Chondrocyte (in vitro differentiated cells): Measurements from ENCODE around the gene TBC1D30. TPM values are rescaled to one million over a fixed set of nuclear protein-coding genes. Genes with fewer than 3 reads are reported as not detected.

Experiments
- DNase-seq: peaks from one replicate; pipeline ENCODE4 v3.0.0; 2021; ENCODE audit warnings: mixed read lengths, low spot score
- H3K27ac Mint-ChIP-seq: one replicate; pipeline ENCODE4 v1.8.0; 2021; ENCODE audit warnings: mild to moderate bottlenecking, moderate library complexity, mixed read lengths; ENCODE audit not compliant: unreplicated experiment
- H3K27me3 Mint-ChIP-seq: 2 replicates; pipeline ENCODE4 v1.8.0; 2021; ENCODE audit warnings: low read depth, mixed read lengths
- H3K36me3 Mint-ChIP-seq: 2 replicates; pipeline ENCODE4 v1.8.0; 2021; ENCODE audit warnings: low read depth, mixed read lengths
- H3K4me1 Mint-ChIP-seq: 2 replicates; pipeline ENCODE4 v1.8.0; 2021; ENCODE audit warnings: low read depth, mild to moderate bottlenecking, mixed read lengths
- H3K4me3 Mint-ChIP-seq: one replicate; pipeline ENCODE4 v1.8.0; 2021; ENCODE audit warnings: mild to moderate bottlenecking, moderate library complexity, mixed read lengths; ENCODE audit not compliant: unreplicated experiment
- H3K9me3 Mint-ChIP-seq: 2 replicates; pipeline ENCODE4 v1.8.0; 2021; ENCODE audit warnings: low read depth, mixed read lengths
- CTCF ChIP-seq: fragments of 200-600 bp; sonication (generic); IDR thresholded peaks from 2 replicates; pipeline ENCODE4 v1.5.0; 2021; ENCODE audit warnings: antibody characterized with exemption, mild to moderate bottlenecking, moderate library complexity
- total RNA-seq: library from RNA; stranded (reverse); gene quantifications from 3 replicates; pipeline ENCODE4 v1.2.1, GENCODE V29; 2021

The TBC1D30 gene
- total RNA-seq, 1 donor from 2014 or later = 1.7 TPM

GRCh38 chr12:64860446-64860998 is 36.1 kb downstream of the TBC1D30 start:
- TF ChIP-seq CTCF = no peak
- Mint-ChIP-seq H3K4me3 (no peak overlapping the region), H3K27me3 (peaks cover 38% of the 10 kb centered on the region), H3K27ac (no peak overlapping the region), H3K36me3 (peaks cover under 1% of the 10 kb centered on the region), H3K9me3 (no peaks in the 10 kb centered on the region), H3K4me1 (no peaks in the 10 kb centered on the region)
- DNase-seq = no peak

GRCh38 chr12:64864319-64864718 is 39.9 kb downstream of the TBC1D30 start:
- Mint-ChIP-seq H3K27ac (no peak overlapping the region), H3K27me3 (peaks cover 51% of the 10 kb centered on the region), H3K4me3 (no peak overlapping the region), H3K9me3 (no peaks in the 10 kb centered on the region), H3K4me1 (no peaks in the 10 kb centered on the region), H3K36me3 (no peaks in the 10 kb centered on the region)
- TF ChIP-seq CTCF = no peak
- DNase-seq = no peak

GRCh38 chr12:64875186-64875585 is 50.7 kb downstream of the TBC1D30 start:
- Mint-ChIP-seq H3K27me3 (peaks cover 8% of the 10 kb centered on the region), H3K4me1 (peaks cover 3% of the 10 kb centered on the region), H3K9me3 (peaks cover 2% of the 10 kb centered on the region), H3K4me3 (no peak overlapping the region), H3K27ac (no peak overlapping the region), H3K36me3 (peaks cover 4% of the 10 kb centered on the region)
- TF ChIP-seq CTCF = no peak
- peak; percentile 81 for DNase-seq

GRCh38 chr12:64876388-64877071 is 52.1 kb downstream of the TBC1D30 start:
- Mint-ChIP-seq H3K27me3 (peaks cover 8% of the 10 kb centered on the region), H3K36me3 (peaks cover 5% of the 10 kb centered on the region), H3K9me3 (peaks cover 2% of the 10 kb centered on the region), H3K27ac (no peak overlapping the region), H3K4me3 (no peak overlapping the region), H3K4me1 (peaks cover 3% of the 10 kb centered on the region)
- DNase-seq = no peak
- TF ChIP-seq CTCF = no peak

GRCh38 chr12:64877363-64878004 is 53.0 kb downstream of the TBC1D30 start:
- DNase-seq = no peak
- no peak for TF ChIP-seq CTCF
- peaks cover 3% of the 10 kb centered on the region for H3K4me1 Mint-ChIP-seq
- peaks cover 5% of the 10 kb centered on the region for H3K36me3 Mint-ChIP-seq
- H3K4me3 Mint-ChIP-seq = no peak overlapping the region
- H3K27me3 Mint-ChIP-seq = peaks cover 11% of the 10 kb centered on the region
- H3K9me3 Mint-ChIP-seq = peaks cover 2% of the 10 kb centered on the region
- no peak overlapping the region for H3K27ac Mint-ChIP-seq
